Measurements from ENCODE around the gene MYH10. TPM values are rescaled to one million over a fixed set of nuclear protein-coding genes. Genes with fewer than 3 reads are reported as not detected.

The MYH10 gene
- 120 and 416 TPM in 2 replicates for total RNA-seq

GRCh38 chr17:8630227-8630801, at the start of gene MYH10:
Gene MYH10 (minus strand): TSS chr17:8630725. CDS start chr17:8623246, 7,479 bp downstream.

GRCh38 chr17:8435245-8436168, 195.0 kb downstream of the MYH10 start, which contains the start of gene NDEL1:
Gene NDEL1 (plus strand): TSS chr17:8435884. CDS start chr17:8444272, 8,388 bp downstream.

Other genes starting within 250 kb of the MYH10 start
- gene RPL26, start 247.5 kb downstream of the MYH10 start, total RNA-seq = 2,945 and 3,888 TPM in 2 replicates
- under 0.01 TPM in 1 of 2 replicates, not detected in the other for gene RNF222, start 232.9 kb downstream of the MYH10 start, total RNA-seq
- gene NDEL1, start 194.8 kb downstream of the MYH10 start, total RNA-seq = 23.0 and 54.9 TPM in 2 replicates
- gene CCDC42, start 114.1 kb upstream of the MYH10 start, total RNA-seq = not detected in 2 replicates
- gene SPDYE4, start 127.8 kb upstream of the MYH10 start, total RNA-seq = not detected in 2 replicates
- 0.13 TPM in 1 of 2 replicates, not detected in the other for gene MFSD6L, start 168.6 kb upstream of the MYH10 start, total RNA-seq
- 0.31 TPM in 1 of 2 replicates, not detected in the other for gene PIK3R6, start 236.9 kb upstream of the MYH10 start, total RNA-seq